ENCODE measurements around the gene EXOC2. TPM values are rescaled to one million over a fixed set of nuclear protein-coding genes. Genes with fewer than 3 reads are reported as not detected.

Gene EXOC2
- total RNA-seq, 4 donors from 2014 or later, result 25.6 to 37.1 (median 30.8) TPM

GRCh38 chr6:506508-506907, 186.4 kb downstream of the EXOC2 start:
- no peak overlapping the region for H3K27ac ChIP-seq
- H3K27me3 ChIP-seq, result no peaks in the 10 kb centered on the region
- H3K4me3 ChIP-seq (replicated peaks in 1 of 3), result no peak overlapping the region
- no peaks in the 10 kb centered on the region for H3K9me3 ChIP-seq
- intact Hi-C loops (cut with DNase I), result no loop called here
- TF ChIP-seq POLR2A (IDR thresholded peaks at IDR 0.05) (no peak), CTCF (IDR thresholded peaks at IDR 0.05) (no peak)
- H3K4me1 ChIP-seq, result no peaks in the 10 kb centered on the region
- 66 to 71% methylated on average over 4 of the region's 4 CpGs for WGBS, 2 donors
- no peak for DNase-seq
- H3K36me3 ChIP-seq, result no peaks in the 10 kb centered on the region

- Histone ChIP-seq H3K27ac (no peak overlapping the region), H3K4me3 (replicated peaks in 1 of 3) (no peak overlapping the region), H3K27me3 (no peaks in the 10 kb centered on the region), H3K36me3 (no peaks in the 10 kb centered on the region), H3K4me1 (no peaks in the 10 kb centered on the region), H3K9me3 (no peaks in the 10 kb centered on the region)
- WGBS, 2 donors, result 80 to 92% methylated on average over 10 of the region's 10 CpGs
- intact Hi-C loops (cut with DNase I), result no loop called here
- no peak for TF ChIP-seq CTCF (IDR thresholded peaks at IDR 0.05)
- no peak for TF ChIP-seq POLR2A (IDR thresholded peaks at IDR 0.05)
- no peak for DNase-seq
These were observed 187.6 kb downstream of the EXOC2 start for GRCh38 chr6:505374-505773.

GRCh38 chr6:504446-504980, 188.4 kb downstream of the EXOC2 start:
- no peak overlapping the region for H3K4me3 ChIP-seq (replicated peaks in 1 of 3)
- intact Hi-C loops (cut with DNase I), result no loop called here
- no peak for DNase-seq
- 94 to 95% methylated on average over 8 of the region's 8 CpGs for WGBS, 2 donors
- no peaks in the 10 kb centered on the region for H3K4me1 ChIP-seq
- H3K27ac ChIP-seq, result no peak overlapping the region
- no peaks in the 10 kb centered on the region for H3K9me3 ChIP-seq
- no peaks in the 10 kb centered on the region for H3K36me3 ChIP-seq
- H3K27me3 ChIP-seq, result no peaks in the 10 kb centered on the region
- TF ChIP-seq POLR2A (IDR thresholded peaks at IDR 0.05), result no peak
- no peak for TF ChIP-seq CTCF (IDR thresholded peaks at IDR 0.05)

GRCh38 chr6:503610-504362, 189.2 kb downstream of the EXOC2 start:
- no peak for DNase-seq
- Histone ChIP-seq H3K4me1 (no peaks in the 10 kb centered on the region), H3K4me3 (replicated peaks in 1 of 3) (no peak overlapping the region), H3K27me3 (no peaks in the 10 kb centered on the region), H3K36me3 (no peaks in the 10 kb centered on the region), H3K27ac (no peak overlapping the region), H3K9me3 (no peaks in the 10 kb centered on the region)
- intact Hi-C loops (cut with DNase I), result no loop called here
- WGBS, 2 donors, result 93 to 94% methylated on average over 28 to 32 of the region's 32 CpGs
- TF ChIP-seq POLR2A (IDR thresholded peaks at IDR 0.05), result no peak
- no peak for TF ChIP-seq CTCF (IDR thresholded peaks at IDR 0.05)

GRCh38 chr6:502761-503160, 190.2 kb downstream of the EXOC2 start:
- Histone ChIP-seq H3K36me3 (no peaks in the 10 kb centered on the region), H3K4me1 (no peaks in the 10 kb centered on the region), H3K4me3 (replicated peaks in 1 of 3) (no peak overlapping the region), H3K27ac (no peak overlapping the region), H3K9me3 (no peaks in the 10 kb centered on the region), H3K27me3 (no peaks in the 10 kb centered on the region)
- WGBS, 2 donors, result 94 to 95% methylated on average over 7 of the region's 7 CpGs
- DNase-seq, result no peak
- intact Hi-C loops (cut with DNase I), result no loop called here
- TF ChIP-seq POLR2A (IDR thresholded peaks at IDR 0.05) (no peak), CTCF (IDR thresholded peaks at IDR 0.05) (no peak)

All from thyroid gland (tissue), 4 donors.